IPS-18a (cell line): Measurements from ENCODE around the gene FCN3.

Experiments
- H3K27ac ChIP-seq: one replicate; pipeline ENCODE4 v1.5.1; 2013; ENCODE audit warnings: low read length
- H3K27me3 ChIP-seq: one replicate; pipeline ENCODE4 v1.6.1; 2013; ENCODE audit warnings: mild to moderate bottlenecking, low read length; ENCODE audit not compliant: control insufficient read depth, insufficient read depth
- H3K36me3 ChIP-seq: one replicate; pipeline ENCODE4 v1.6.1; 2013; ENCODE audit warnings: low read depth, low read length; ENCODE audit not compliant: control insufficient read depth
- H3K4me1 ChIP-seq: one replicate; pipeline ENCODE4 v1.6.1; 2013; ENCODE audit warnings: low read depth, low read length; ENCODE audit not compliant: control insufficient read depth
- H3K4me3 ChIP-seq: one replicate; pipeline ENCODE4 v1.5.1; 2013; ENCODE audit warnings: low read length
- H3K9ac ChIP-seq: one replicate; pipeline ENCODE4 v1.6.1; 2013; ENCODE audit warnings: mild to moderate bottlenecking, low read length, moderate library complexity
- H3K9me3 ChIP-seq: one replicate; pipeline ENCODE4 v1.6.1; 2013; ENCODE audit warnings: low read depth, low read length; ENCODE audit not compliant: control insufficient read depth

FCN3 gene

DNA sequence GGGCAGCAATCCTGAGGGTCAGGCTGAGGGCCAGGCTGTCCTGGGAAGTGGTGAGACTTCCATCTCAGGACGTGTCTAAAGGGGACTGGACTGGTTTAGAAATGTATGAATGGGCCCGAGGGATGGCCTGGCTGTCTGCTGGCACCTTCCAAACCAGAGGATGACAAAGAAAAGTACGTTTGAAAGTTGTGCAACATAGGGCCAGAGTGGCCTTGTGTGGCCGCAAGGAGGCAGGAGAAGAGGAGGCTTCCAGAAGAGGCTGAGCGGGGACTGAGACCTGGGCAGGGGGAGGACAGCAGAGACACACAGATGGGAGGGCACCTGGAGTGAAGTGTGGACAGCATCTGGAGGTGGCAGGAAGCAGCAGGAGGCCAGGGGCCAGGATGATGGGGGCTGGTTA lies 35.4 kb downstream of the FCN3 start:
- Histone ChIP-seq H3K27ac (no peak overlapping the region), H3K9me3 (no peaks in the 10 kb centered on the region), H3K9ac (no peak overlapping the region), H3K4me3 (no peak overlapping the region), H3K36me3 (peaks cover 13% of the 10 kb centered on the region), H3K27me3 (no peaks in the 10 kb centered on the region), H3K4me1 (peaks cover 15% of the 10 kb centered on the region)

DNA sequence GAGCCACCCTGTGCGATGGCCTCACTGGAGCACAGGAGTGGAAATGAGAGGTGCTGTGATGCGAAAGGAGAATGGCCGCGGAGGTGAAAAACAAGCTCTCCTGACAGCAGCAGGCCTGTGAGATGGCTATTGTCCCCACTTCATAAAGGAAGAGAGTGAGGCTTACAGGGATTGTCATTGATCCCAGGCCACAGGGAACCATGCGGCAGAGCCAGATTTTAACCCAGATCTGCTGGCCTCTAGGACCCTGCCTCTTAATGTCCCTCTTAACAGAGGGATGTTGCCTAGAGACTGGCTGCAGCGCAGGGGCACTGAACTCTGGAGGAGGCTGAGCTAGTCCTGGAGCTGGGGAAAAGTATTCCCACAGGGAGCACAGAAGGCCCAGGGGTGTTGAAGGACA lies 35.9 kb downstream of the FCN3 start:
- Histone ChIP-seq H3K27me3 (no peaks in the 10 kb centered on the region), H3K27ac (no peak overlapping the region), H3K9ac (no peak overlapping the region), H3K9me3 (no peaks in the 10 kb centered on the region), H3K4me1 (peaks cover 15% of the 10 kb centered on the region), H3K36me3 (peaks cover 17% of the 10 kb centered on the region), H3K4me3 (no peak overlapping the region)

DNA sequence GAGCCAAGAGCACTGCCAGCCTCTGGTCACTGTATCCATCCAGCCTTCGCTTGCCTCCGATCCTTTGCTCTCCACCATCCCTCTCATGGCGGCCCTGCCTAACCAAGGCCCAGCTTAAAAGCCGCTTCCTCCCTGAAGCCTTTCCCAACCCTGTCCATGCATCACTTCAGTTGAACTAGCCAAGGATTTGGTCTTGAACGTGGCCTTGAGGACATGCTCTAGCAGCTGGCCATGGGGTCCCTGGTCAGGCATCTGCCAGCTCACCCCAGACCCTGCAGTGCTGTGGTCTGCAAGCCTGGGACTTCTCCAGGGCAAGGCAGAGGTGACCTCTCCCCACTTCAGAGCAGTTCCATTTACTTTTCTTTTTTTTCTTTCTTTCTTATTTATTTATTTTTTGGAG lies 37.9 kb downstream of the FCN3 start:
- H3K4me1 ChIP-seq: peaks cover 9% of the 10 kb centered on the region
- no peaks in the 10 kb centered on the region for H3K27me3 ChIP-seq
- no peak overlapping the region for H3K4me3 ChIP-seq
- no peaks in the 10 kb centered on the region for H3K9me3 ChIP-seq
- peaks cover 29% of the 10 kb centered on the region for H3K36me3 ChIP-seq
- no peak overlapping the region for H3K27ac ChIP-seq
- H3K9ac ChIP-seq: no peak overlapping the region

DNA sequence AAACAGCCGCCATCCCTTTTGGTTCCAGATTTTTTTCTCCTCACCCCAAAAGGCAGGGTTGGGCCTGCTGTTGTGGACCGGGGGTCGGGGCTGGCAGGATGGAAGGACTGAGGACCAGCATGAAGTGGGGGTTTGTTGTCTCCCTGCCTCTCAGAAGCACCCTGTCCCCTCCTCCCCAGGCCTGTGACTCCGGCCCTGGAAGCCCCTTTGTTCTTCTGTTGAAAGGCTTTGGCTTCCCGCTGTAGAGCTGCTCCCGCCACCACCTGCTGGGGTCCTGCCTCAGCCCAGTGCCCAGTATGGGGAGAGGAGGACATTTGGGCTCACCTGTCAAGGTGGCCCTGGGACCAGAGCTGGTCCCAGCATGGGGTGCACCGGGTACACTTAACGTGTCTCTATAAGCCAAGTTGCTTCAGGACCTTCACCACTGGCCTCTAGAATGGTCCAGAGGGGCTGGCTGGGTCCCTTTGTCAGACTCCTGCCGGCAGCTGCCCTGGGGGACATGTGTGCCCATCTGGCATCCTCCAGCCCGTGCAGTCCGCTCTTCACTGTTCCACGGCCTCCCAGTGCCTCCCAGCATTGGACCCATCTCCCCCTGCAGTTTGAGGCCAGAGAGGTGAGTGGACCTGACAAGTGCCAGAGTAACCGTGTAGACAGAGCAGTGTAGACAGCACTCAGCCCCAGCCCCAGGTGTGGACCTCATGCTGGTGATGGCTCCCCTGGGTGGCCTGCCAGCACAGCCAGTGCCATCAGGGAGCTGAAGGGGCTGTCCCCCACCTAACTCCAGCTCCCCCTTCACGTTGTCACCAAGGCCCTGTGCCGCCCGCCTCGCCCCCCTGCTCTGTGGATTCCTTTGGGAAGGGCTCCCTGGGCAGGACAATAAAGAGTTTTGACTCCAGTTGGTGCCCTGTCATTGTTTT lies 38.9 kb downstream of the FCN3 start:
- Histone ChIP-seq H3K4me3 (no peak overlapping the region), H3K36me3 (peaks cover 29% of the 10 kb centered on the region), H3K9ac (no peak overlapping the region), H3K27me3 (no peaks in the 10 kb centered on the region), H3K4me1 (peaks cover 5% of the 10 kb centered on the region), H3K27ac (no peak overlapping the region), H3K9me3 (no peaks in the 10 kb centered on the region)

DNA sequence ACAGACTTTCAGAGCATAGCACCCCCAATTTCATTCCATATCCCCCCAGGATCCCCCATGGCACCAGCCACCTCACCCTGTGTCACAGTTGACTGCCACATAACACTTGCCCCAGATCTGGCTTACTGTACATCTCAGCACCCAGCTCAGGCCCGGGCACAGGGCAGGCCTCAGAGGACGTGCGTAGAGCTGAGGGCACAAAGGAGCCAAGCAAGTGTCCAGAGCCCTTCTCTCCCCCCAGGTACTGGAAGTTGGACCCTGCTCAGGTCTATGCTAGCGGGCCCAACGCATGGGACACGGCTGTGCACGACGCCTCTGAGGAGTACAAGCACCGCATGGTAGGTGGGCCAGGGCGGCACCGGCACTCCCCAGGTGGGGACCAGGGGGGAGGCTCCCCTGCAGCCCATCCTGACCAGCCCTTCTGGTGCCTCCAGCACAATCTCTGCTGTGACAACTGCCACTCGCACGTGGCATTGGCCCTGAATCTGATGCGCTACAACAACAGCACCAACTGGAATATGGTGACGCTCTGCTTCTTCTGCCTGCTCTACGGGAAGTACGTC lies 40.8 kb downstream of the FCN3 start:
- Histone ChIP-seq H3K36me3 (peaks cover 29% of the 10 kb centered on the region), H3K27me3 (no peaks in the 10 kb centered on the region), H3K27ac (no peak overlapping the region)

DNA sequence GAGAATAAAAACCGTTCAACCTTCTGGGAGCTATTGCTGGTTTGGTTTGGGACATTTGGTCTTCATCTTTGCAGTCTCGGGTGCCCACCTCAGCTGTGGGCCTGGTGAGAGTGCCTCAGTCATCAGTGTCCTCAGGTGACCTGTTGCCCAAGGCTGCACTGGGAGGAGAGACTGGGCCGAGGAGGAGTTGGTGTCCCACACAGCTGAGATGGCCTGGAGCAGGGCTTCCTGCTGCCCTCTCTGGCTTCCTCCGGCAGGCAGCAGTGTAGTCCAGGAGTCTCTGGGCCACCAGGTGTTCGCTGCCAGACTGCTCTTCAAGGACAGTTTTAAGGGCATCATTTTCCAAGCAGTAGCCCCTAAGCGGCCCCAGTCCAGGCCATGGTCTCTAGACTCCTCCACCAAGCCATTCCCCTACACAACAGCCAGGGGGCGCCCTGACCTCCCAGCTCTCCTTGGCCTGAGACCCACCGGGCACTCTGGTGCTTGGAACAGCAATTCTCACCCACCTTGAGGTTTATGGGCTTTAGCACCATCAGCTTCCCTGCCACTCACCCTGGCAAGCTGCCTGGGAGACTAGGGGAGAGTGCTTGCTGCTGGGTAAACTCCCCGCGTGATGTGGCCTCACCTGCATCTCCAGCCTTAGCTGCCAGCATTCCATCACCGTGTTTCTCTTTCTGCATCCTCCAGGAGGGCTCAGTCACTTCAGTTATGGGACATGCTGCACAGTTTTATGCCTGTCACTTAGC lies 41.9 kb downstream of the FCN3 start:
- no peak overlapping the region for H3K27ac ChIP-seq
- H3K9me3 ChIP-seq: no peaks in the 10 kb centered on the region
- H3K36me3 ChIP-seq: peaks cover 29% of the 10 kb centered on the region
- H3K4me3 ChIP-seq: no peak overlapping the region
- no peaks in the 10 kb centered on the region for H3K4me1 ChIP-seq
- no peaks in the 10 kb centered on the region for H3K27me3 ChIP-seq
- no peak overlapping the region for H3K9ac ChIP-seq

More for the DNA sequence above, 40.8 kb downstream of the FCN3 start:
- no peaks in the 10 kb centered on the region for H3K9me3 ChIP-seq
- no peak overlapping the region for H3K4me3 ChIP-seq
- H3K9ac ChIP-seq: no peak overlapping the region
- H3K4me1 ChIP-seq: peaks cover 2% of the 10 kb centered on the region

DNA sequence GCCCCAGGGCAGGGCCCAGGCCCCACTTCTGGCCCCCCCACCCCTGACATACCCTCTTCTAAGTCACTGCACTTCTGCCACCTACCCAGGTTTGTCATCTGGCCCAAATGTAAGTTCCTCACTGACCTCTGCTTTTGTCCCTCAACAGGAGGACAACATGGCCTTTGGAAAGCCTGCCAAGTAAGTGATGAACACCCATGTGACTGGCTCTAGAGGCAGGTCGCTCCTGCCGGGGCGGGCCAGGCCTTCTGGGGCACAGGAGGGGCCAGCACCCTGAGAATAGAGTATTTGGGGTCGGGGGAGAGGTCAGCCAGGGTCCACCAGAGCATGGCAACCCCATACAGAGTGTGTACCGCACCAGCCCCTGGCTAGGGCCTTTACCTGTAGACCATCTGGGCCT lies 42.7 kb downstream of the FCN3 start:
- Histone ChIP-seq H3K9me3 (no peaks in the 10 kb centered on the region), H3K4me3 (no peak overlapping the region), H3K27me3 (no peaks in the 10 kb centered on the region), H3K9ac (no peak overlapping the region), H3K27ac (no peak overlapping the region), H3K4me1 (no peaks in the 10 kb centered on the region), H3K36me3 (peaks cover 30% of the 10 kb centered on the region)

DNA sequence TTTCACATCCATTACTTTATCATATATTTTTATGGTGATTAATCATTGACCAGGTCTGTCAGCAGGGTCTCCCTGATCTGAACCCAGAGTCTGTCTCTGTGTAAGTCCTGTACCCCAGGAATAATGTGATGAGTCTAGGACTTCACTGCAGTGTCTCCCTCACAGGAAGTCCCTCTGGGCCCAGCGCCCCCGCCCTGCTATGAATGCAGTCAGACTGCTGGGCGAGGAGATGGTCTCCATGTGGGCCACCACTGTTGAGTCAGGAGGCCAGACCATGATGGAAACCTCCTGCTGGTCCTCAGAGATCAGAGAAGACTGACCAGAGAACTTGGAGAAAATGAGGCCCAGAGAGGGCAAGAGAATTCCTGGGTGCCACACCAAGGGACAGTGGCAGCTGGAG lies 43.2 kb downstream of the FCN3 start:
- Histone ChIP-seq H3K4me3 (no peak overlapping the region), H3K36me3 (peaks cover 34% of the 10 kb centered on the region), H3K9me3 (no peaks in the 10 kb centered on the region), H3K27ac (no peak overlapping the region), H3K27me3 (no peaks in the 10 kb centered on the region), H3K9ac (no peak overlapping the region), H3K4me1 (no peaks in the 10 kb centered on the region)

DNA sequence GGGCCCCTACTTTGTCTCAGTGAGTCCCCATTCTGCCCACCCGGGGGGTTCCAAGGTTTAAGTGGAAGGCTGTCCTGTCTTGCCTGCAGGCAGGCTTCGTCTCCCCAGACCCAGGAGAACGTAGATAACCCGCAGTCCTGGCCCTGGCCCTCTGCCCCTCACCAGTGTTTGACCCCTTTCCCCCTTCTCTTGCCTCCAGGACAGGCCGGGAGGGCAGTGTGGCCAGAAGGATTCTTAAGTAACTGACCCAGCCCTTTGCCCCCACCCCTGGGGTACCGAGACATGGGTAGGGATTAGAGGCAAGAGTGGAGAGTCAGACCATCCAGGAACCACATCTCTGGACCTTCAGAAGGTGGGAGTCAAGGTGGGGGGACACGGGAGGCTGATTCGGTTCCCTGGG lies 43.8 kb downstream of the FCN3 start:
- Histone ChIP-seq H3K36me3 (peaks cover 39% of the 10 kb centered on the region), H3K4me3 (no peak overlapping the region), H3K27ac (no peak overlapping the region), H3K27me3 (no peaks in the 10 kb centered on the region), H3K4me1 (no peaks in the 10 kb centered on the region), H3K9me3 (no peaks in the 10 kb centered on the region), H3K9ac (no peak overlapping the region)

DNA sequence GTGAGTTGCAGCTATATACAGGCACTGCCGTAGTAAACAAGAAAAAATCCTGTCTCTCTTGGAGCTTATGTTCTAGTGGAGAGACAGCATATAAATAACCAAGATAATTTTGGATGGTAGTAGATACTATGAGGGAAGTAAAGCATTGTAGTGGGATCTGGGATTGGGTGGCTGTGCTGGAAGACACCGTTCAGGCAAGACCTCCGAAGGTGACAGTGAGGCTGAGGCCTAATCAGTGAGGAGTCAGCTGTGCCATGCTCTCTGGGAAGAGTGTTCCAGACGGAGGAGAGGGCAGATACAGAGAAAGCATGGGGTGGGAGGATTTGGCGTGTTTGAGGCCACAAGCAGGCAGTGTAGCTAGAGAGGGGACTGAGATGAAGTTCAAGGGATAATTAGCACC lies 46.7 kb downstream of the FCN3 start:
- H3K27me3 ChIP-seq: no peaks in the 10 kb centered on the region
- H3K36me3 ChIP-seq: peaks cover 28% of the 10 kb centered on the region
- no peak overlapping the region for H3K4me3 ChIP-seq
- no peak overlapping the region for H3K27ac ChIP-seq
- no peaks in the 10 kb centered on the region for H3K4me1 ChIP-seq
- H3K9ac ChIP-seq: no peak overlapping the region
- H3K9me3 ChIP-seq: no peaks in the 10 kb centered on the region

DNA sequence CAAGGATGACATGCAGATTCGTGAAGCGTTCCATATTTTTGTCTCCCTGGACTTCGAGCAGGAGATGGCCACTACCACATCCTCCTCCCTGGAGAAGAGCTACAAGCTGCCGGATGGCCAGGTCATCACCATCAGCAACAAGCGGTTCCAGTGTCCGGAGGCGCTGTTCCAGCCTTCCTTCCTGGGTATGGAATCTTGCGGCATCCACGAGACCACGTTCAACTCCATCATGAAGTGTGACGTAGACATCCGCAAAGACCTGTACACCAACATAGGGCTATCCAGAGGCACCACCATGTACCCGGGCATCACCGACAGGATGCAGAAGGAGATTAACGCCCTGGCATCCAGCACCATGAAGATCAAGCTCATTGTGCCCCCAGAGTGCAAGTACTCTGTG lies 49.3 kb downstream of the FCN3 start:
- no peaks in the 10 kb centered on the region for H3K9me3 ChIP-seq

More for the DNA sequence above, 49.3 kb downstream of the FCN3 start:
- no peak overlapping the region for H3K4me3 ChIP-seq
- H3K27ac ChIP-seq: no peak overlapping the region
- no peaks in the 10 kb centered on the region for H3K27me3 ChIP-seq
- no peaks in the 10 kb centered on the region for H3K4me1 ChIP-seq
- H3K9ac ChIP-seq: no peak overlapping the region
- H3K36me3 ChIP-seq: peaks cover 24% of the 10 kb centered on the region
